Hepatocyte (in vitro differentiated cells): ENCODE measurements around the gene CEP250. TPM values are rescaled to one million over a fixed set of nuclear protein-coding genes. Genes with fewer than 3 reads are reported as not detected.
A peak's percentile ranks its signal among the peaks of the same experiment; 100 is the strongest.
"Not testable (repeated sequence)": the region's sequence is repeated elsewhere in the genome, so short reads cannot be mapped to it uniquely, and the experiment has no call there.

Experiments
- DNase-seq: peaks from one replicate; pipeline ENCODE4 v3.0.0-alpha.2; 2016; ENCODE audit warnings: low spot score
- H2AFZ ChIP-seq: fragments of 200-600 bp; sonication (generic); 2 replicates; pipeline ENCODE4 v1.6.0; 2016; ENCODE audit warnings: antibody characterized with exemption, mild to moderate bottlenecking
- H3K27ac ChIP-seq: fragments of 200-600 bp; sonication (generic); 2 replicates; pipeline ENCODE4 v1.5.1; 2016; ENCODE audit warnings: mild to moderate bottlenecking
- H3K27me3 ChIP-seq: fragments of 200-600 bp; sonication (generic); 2 replicates; pipeline ENCODE4 v1.6.1; 2016
- H3K36me3 ChIP-seq: fragments of 200-600 bp; sonication (generic); replicated peaks from 2 replicates; pipeline ENCODE4 v1.5.1; 2016; ENCODE audit warnings: low read depth; ENCODE audit not compliant: insufficient read depth
- H3K4me1 ChIP-seq: fragments of 200-600 bp; sonication (generic); 2 replicates; pipeline ENCODE4 v1.5.1; 2016; ENCODE audit warnings: mild to moderate bottlenecking, moderate library complexity; ENCODE audit not compliant: insufficient read depth
- H3K4me2 ChIP-seq: fragments of 200-600 bp; sonication (generic); 2 replicates; pipeline ENCODE4 v1.6.0; 2016
- H3K4me3 ChIP-seq: fragments of 200-600 bp; sonication (generic); 2 replicates; pipeline ENCODE4 v1.5.1; 2016; ENCODE audit warnings: mild to moderate bottlenecking
- H3K79me2 ChIP-seq: fragments of 200-600 bp; sonication (generic); 2 replicates; pipeline ENCODE4 v1.6.0; 2017; ENCODE audit warnings: mild to moderate bottlenecking
- H3K9me2 ChIP-seq: fragments of 200-600 bp; sonication (generic); replicated peaks from 2 replicates; pipeline ENCODE4 v1.6.0; 2017; ENCODE audit warnings: mild to moderate bottlenecking; ENCODE audit not compliant: insufficient read depth
- H3K9me3 ChIP-seq: fragments of 200-600 bp; sonication (generic); 2 replicates; pipeline ENCODE4 v1.5.1; 2016; ENCODE audit warnings: low read depth, mild to moderate bottlenecking
- H4K20me1 ChIP-seq: fragments of 200-600 bp; sonication (generic); 2 replicates; pipeline ENCODE4 v1.6.0; 2016; ENCODE audit warnings: mild to moderate bottlenecking; ENCODE audit not compliant: insufficient read depth, poor library complexity, severe bottlenecking
- CTCF ChIP-seq: fragments of 200-600 bp; sonication (generic); IDR thresholded peaks from 2 replicates; pipeline ENCODE4 v1.5.1; 2016; ENCODE audit warnings: antibody characterized with exemption, mild to moderate bottlenecking; ENCODE audit not compliant: poor library complexity
- EZH2 ChIP-seq: fragments of 200-600 bp; sonication (generic); IDR thresholded peaks from 2 replicates; pipeline ENCODE4 v1.6.1; 2016; ENCODE audit warnings: antibody characterized with exemption, mild to moderate bottlenecking, borderline replicate concordance
- EZH2phosphoT487 ChIP-seq: fragments of 200-600 bp; sonication (generic); IDR thresholded peaks from one replicate; pipeline ENCODE4 v1.6.1; 2018; ENCODE audit warnings: antibody characterized with exemption, mild to moderate bottlenecking, low read depth, moderate library complexity; ENCODE audit not compliant: unreplicated experiment, severe bottlenecking
- WGBS: methylation state at CpG from one replicate; pipeline ENCODE4 v1.1.6; 2016; ENCODE audit warnings: low lambda C conversion rate; ENCODE audit errors: missing lambda C conversion rate; 5-methylcytosine and 5-hydroxymethylcytosine counted together
- polyA plus RNA-seq: library from polyadenylated mRNA; unstranded; fragments of >200 nt; fragmentation: Nextera tagmentation; extraction: Ambion mirVana; gene quantifications from 2 replicates; pipeline ENCODE4 v1.2.1, GENCODE V29; 2016
- total RNA-seq: library from RNA; depleted of rRNA; stranded (reverse); fragments of >200 nt; gene quantifications from 2 replicates; pipeline ENCODE4 v1.2.3, GENCODE V29; 2014

Gene CEP250
- total and polyA plus RNA-seq, 2 experiments from 2014 or later, result 12.4 to 18.5 TPM

GRCh38 chr20:35446356-35447078, 8.9 kb upstream of the CEP250 start:
- WGBS, result 67% methylated on average over 11 of the region's 11 CpGs
- peak overlapping the region; percentile 5 for H3K4me3 ChIP-seq

GRCh38 chr20:35447082-35447789, 8.2 kb upstream of the CEP250 start:
- TF ChIP-seq EZH2phosphoT487 (no peak), CTCF (peak; percentile 95), EZH2 (no peak)
- peak overlapping the region; percentile 74 for H3K4me2 ChIP-seq
- DNase-seq, result peak; percentile 88
- H4K20me1 ChIP-seq, result no peaks in the 10 kb centered on the region
- no peaks in the 10 kb centered on the region for H3K9me2 ChIP-seq
- 7% methylated on average over 11 of the region's 11 CpGs for WGBS
- no peaks in the 10 kb centered on the region for H3K4me1 ChIP-seq
- no peak overlapping the region for H3K27ac ChIP-seq
- H2AFZ ChIP-seq, result peak overlapping the region; percentile 11
- H3K27me3 ChIP-seq, result no peaks in the 10 kb centered on the region
- no peaks in the 10 kb centered on the region for H3K36me3 ChIP-seq
- peak overlapping the region; percentile 5 for H3K4me3 ChIP-seq
- H3K79me2 ChIP-seq, result no peaks in the 10 kb centered on the region
- no peaks in the 10 kb centered on the region for H3K9me3 ChIP-seq

More at GRCh38 chr20:35446356-35447078, 8.9 kb upstream of the CEP250 start:
- TF ChIP-seq EZH2phosphoT487 (no peak), EZH2 (no peak), CTCF (no peak)
- no peaks in the 10 kb centered on the region for H3K79me2 ChIP-seq
- peak overlapping the region; percentile 11 for H2AFZ ChIP-seq
- no peak for DNase-seq
- H3K27me3 ChIP-seq, result no peaks in the 10 kb centered on the region
- H3K9me3 ChIP-seq, result no peaks in the 10 kb centered on the region
- H4K20me1 ChIP-seq, result no peaks in the 10 kb centered on the region
- H3K9me2 ChIP-seq, result no peaks in the 10 kb centered on the region
- H3K36me3 ChIP-seq, result no peaks in the 10 kb centered on the region
- H3K27ac ChIP-seq, result no peak overlapping the region
- peak overlapping the region; percentile 74 for H3K4me2 ChIP-seq
- H3K4me1 ChIP-seq, result no peaks in the 10 kb centered on the region

DNA sequence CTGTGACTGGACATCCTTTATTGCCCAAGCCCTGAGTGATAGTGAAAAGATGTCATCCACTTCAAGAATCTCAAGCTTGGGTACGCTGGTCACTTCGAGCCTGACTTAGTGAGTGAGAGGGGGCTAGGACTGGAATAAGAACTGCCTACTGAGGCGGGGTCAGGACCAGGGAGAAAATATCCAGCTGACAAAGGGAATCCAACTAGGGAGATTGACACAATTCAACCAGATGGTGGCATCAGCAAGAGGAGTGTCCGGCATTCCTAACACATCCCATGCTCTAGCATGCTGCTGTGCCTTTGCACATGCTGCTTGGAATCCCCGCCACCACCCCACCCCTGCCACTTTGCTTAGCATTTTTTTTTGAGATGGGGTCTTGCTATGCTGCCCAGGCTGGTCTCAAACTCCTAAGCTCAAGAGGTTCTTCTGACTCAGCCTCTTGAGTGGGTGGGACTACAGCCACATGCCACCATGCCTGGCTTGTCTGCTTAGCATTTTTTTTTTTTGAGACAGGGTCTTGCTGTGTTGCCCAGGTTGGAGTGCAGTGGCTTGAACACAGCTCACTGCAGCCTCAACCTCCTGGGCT, 6.5 kb upstream of the CEP250 start:
- WGBS, result 91% methylated on average over 5 of the region's 5 CpGs
- H3K4me3 ChIP-seq, result no peak overlapping the region
- no peak overlapping the region for H2AFZ ChIP-seq
- no peaks in the 10 kb centered on the region for H3K27me3 ChIP-seq
- no peaks in the 10 kb centered on the region for H3K9me3 ChIP-seq
- no peaks in the 10 kb centered on the region for H3K79me2 ChIP-seq
- no peak overlapping the region for H3K27ac ChIP-seq
- DNase-seq, result no peak
- H3K9me2 ChIP-seq, result no peaks in the 10 kb centered on the region
- H3K4me2 ChIP-seq, result no peak overlapping the region
- no peak for TF ChIP-seq CTCF
- TF ChIP-seq EZH2, result no peak
- TF ChIP-seq EZH2phosphoT487, result no peak
- H3K36me3 ChIP-seq, result no peaks in the 10 kb centered on the region
- peaks cover 4% of the 10 kb centered on the region for H3K4me1 ChIP-seq
- H4K20me1 ChIP-seq, result no peaks in the 10 kb centered on the region

- H3K9me2 ChIP-seq, H4K20me1 ChIP-seq, H3K4me1 ChIP-seq, H3K27ac ChIP-seq, H3K4me3 ChIP-seq, DNase-seq, H3K79me2 ChIP-seq, H3K27me3 ChIP-seq, H3K9me3 ChIP-seq, H2AFZ ChIP-seq, H3K4me2 ChIP-seq, H3K36me3 ChIP-seq: not testable (repeated sequence)
- WGBS, result 86% methylated on average over 13 of the region's 13 CpGs
These were observed 5.5 kb upstream of the CEP250 start for GRCh38 chr20:35449855-35450254.
